ENCODE results near the gene SLC2A6. TPM values are rescaled to one million over a fixed set of nuclear protein-coding genes. Genes with fewer than 3 reads are reported as not detected.
A peak's percentile ranks its signal among the peaks of the same experiment; 100 is the strongest.

The SLC2A6 gene
- polyA plus RNA-seq, 1 experiment = 1.7 TPM

- DNase-seq (ENCODE audit: low read depth, low spot score) = no peak
- POLR2A ChIA-PET = no interaction called here
- CTCF ChIA-PET = no interaction called here
- H3K4me3 ChIP-seq (ENCODE audit: low read depth, low read length) = no peak overlapping the region
- H3K9me3 ChIP-seq (ENCODE audit: control insufficient read depth, insufficient read depth, low read length) = no peaks in the 10 kb centered on the region
- H3K27me3 ChIP-seq (ENCODE audit: control insufficient read depth, insufficient read depth, low read length) = peaks cover 6% of the 10 kb centered on the region
- TF ChIP-seq, protein P1, sequence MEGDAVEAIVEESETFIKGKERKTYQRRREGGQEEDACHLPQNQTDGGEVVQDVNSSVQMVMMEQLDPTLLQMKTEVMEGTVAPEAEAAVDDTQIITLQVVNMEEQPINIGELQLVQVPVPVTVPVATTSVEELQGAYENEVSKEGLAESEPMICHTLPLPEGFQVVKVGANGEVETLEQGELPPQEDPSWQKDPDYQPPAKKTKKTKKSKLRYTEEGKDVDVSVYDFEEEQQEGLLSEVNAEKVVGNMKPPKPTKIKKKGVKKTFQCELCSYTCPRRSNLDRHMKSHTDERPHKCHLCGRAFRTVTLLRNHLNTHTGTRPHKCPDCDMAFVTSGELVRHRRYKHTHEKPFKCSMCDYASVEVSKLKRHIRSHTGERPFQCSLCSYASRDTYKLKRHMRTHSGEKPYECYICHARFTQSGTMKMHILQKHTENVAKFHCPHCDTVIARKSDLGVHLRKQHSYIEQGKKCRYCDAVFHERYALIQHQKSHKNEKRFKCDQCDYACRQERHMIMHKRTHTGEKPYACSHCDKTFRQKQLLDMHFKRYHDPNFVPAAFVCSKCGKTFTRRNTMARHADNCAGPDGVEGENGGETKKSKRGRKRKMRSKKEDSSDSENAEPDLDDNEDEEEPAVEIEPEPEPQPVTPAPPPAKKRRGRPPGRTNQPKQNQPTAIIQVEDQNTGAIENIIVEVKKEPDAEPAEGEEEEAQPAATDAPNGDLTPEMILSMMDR (IDR thresholded peaks at IDR 0.05; ENCODE audit: low read depth, low read length) = no peak
- H3K27ac ChIP-seq (ENCODE audit: low read depth, low read length) = no peak overlapping the region
Measured at GRCh38 chr9:133457233-133457632, 21.7 kb downstream of the SLC2A6 start.

- no peaks in the 10 kb centered on the region for H3K9me3 ChIP-seq (ENCODE audit: control insufficient read depth, insufficient read depth, low read length)
- ChIA-PET POLR2A (no interaction called here), CTCF (no interaction called here)
- no peak overlapping the region for H3K27ac ChIP-seq (ENCODE audit: low read depth, low read length)
- TF ChIP-seq, protein P1 (IDR thresholded peaks at IDR 0.05; ENCODE audit: low read depth, low read length) = peak; percentile 12; the same call in 1 of the 2 replicates
- no peak for DNase-seq (ENCODE audit: low read depth, low spot score)
- no peak overlapping the region for H3K4me3 ChIP-seq (ENCODE audit: low read depth, low read length)
- peaks cover 6% of the 10 kb centered on the region for H3K27me3 ChIP-seq (ENCODE audit: control insufficient read depth, insufficient read depth, low read length)
Measured at GRCh38 chr9:133456409-133456808, 22.5 kb downstream of the SLC2A6 start.

DNA sequence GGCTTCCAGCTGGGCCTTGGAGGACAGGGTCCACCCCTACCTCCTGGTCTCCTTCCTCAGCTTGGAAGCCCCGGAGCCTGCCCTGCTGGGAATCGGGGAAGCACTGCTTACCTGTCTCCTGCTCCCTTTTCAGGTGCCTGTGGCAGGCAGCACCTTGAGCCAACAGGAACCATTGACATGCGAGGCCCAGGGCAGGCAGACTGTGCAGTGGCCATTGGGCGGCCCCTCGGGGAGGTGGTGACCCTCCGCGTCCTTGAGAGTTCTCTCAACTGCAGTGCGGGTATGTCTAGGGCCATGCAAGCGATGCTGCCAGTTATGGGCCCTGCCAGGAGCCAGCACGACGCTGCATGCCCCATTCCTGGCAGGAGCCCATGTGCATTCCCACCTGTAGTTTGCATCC lies 23.0 kb downstream of the SLC2A6 start:
- Histone ChIP-seq H3K27me3 (ENCODE audit: control insufficient read depth, insufficient read depth, low read length) (peaks cover 6% of the 10 kb centered on the region), H3K9me3 (ENCODE audit: control insufficient read depth, insufficient read depth, low read length) (no peaks in the 10 kb centered on the region), H3K4me3 (ENCODE audit: low read depth, low read length) (no peak overlapping the region), H3K27ac (ENCODE audit: low read depth, low read length) (no peak overlapping the region)
- ChIA-PET CTCF (no interaction called here), POLR2A (no interaction called here)
- DNase-seq (ENCODE audit: low read depth, low spot score) = no peak
- TF ChIP-seq, protein P1 (IDR thresholded peaks at IDR 0.05; ENCODE audit: low read depth, low read length) = no peak

- Histone ChIP-seq H3K27ac (ENCODE audit: low read depth, low read length) (no peak overlapping the region), H3K27me3 (ENCODE audit: control insufficient read depth, insufficient read depth, low read length) (peaks cover 6% of the 10 kb centered on the region), H3K4me3 (ENCODE audit: low read depth, low read length) (no peak overlapping the region), H3K9me3 (ENCODE audit: control insufficient read depth, insufficient read depth, low read length) (no peaks in the 10 kb centered on the region)
- ChIA-PET CTCF (no interaction called here), POLR2A (no interaction called here)
- no peak for DNase-seq (ENCODE audit: low read depth, low spot score)
- TF ChIP-seq, protein P1 (IDR thresholded peaks at IDR 0.05; ENCODE audit: low read depth, low read length) = no peak
Measured at GRCh38 chr9:133454943-133455673, 23.8 kb downstream of the SLC2A6 start.

- H3K4me3 ChIP-seq (ENCODE audit: low read depth, low read length) = no peak overlapping the region
- peaks cover 6% of the 10 kb centered on the region for H3K27me3 ChIP-seq (ENCODE audit: control insufficient read depth, insufficient read depth, low read length)
- TF ChIP-seq, protein P1 (IDR thresholded peaks at IDR 0.05; ENCODE audit: low read depth, low read length) = no peak
- POLR2A ChIA-PET = no interaction called here
- no peak for DNase-seq (ENCODE audit: low read depth, low spot score)
- CTCF ChIA-PET = no interaction called here
- H3K9me3 ChIP-seq (ENCODE audit: control insufficient read depth, insufficient read depth, low read length) = no peaks in the 10 kb centered on the region
- no peak overlapping the region for H3K27ac ChIP-seq (ENCODE audit: low read depth, low read length)
Measured at GRCh38 chr9:133454325-133454724, 24.6 kb downstream of the SLC2A6 start.

Measured in AG04450 (cell line).